Measurements from ENCODE around the gene PRM2.
"Not testable (repeated sequence)": the region's sequence is repeated elsewhere in the genome, so short reads cannot be mapped to it uniquely, and the experiment has no call there.

PRM2 gene

DNA sequence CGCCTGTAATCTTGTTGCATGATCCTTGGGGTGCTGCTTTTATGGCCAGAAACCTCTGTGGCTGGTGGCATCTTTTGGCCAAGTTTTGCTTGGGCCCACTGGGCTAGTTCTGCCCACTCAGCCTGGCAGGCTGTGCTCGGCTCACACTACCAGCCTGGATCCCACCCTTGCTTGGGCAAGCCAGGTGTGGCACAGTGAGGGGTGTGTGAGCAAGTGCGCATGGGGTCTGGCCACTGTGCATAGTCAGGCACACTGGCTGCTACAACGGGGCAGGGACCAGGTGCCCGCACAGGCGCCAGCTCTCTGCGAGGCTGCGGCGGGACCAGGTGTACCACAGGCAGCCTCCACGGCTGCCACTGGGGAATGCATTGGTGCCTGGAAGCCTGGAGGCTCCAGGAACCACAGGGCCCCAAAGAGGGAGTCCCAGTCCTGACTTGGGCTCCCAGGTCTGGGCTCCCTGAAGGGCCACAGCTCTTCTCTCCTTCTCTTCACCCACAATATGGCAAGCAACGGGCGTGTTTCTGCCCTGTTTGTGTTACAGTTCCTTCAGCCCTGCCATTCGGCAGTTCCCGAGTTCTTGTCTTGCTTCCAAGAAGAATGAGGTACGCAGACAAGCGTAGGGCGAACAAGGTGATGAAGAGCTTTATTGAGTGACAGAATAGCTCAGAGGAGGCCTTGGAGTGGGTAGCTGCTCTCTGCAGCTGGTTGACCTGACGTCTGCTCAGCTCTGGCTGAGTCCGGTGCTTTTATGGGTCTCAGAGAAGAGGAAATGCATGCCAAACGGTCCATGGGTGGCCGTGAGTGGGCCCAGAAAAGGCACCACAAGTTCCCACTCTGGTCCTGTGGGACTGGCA, 31.6 kb upstream of the PRM2 start:
- DNase-seq (ENCODE audit: low spot score) = no peak

DNA sequence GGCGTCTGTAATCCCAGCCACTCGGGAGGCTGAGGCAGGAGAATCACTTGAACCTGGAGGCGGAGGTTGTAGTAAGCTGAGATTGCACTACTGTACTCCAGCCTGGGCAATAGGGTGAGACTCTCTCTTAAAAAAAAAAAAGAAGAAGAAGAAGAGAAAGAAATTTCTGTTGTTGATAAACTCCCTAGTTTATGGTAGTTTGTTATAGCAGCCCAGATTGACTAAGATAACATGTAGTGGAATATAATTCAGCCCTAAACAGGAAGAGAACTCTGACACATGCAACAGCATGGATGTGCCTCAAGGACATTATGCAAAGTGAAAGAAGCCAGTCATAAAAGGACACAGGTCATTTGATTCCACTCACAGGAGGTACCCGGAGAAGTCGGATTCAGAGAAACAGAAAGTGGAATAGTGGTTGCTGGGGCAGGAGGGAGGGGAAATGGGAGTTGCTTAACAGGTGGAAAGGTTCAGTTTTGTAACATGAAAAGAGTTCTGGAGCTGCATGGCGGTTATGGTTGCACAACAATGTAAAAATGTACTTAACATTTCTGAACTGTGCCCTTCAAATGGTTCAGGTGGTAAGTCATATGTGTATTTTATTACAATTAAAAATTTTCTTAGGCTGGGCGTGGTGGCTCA, 30.8 kb upstream of the PRM2 start:
- no peak for DNase-seq (ENCODE audit: low spot score)

DNA sequence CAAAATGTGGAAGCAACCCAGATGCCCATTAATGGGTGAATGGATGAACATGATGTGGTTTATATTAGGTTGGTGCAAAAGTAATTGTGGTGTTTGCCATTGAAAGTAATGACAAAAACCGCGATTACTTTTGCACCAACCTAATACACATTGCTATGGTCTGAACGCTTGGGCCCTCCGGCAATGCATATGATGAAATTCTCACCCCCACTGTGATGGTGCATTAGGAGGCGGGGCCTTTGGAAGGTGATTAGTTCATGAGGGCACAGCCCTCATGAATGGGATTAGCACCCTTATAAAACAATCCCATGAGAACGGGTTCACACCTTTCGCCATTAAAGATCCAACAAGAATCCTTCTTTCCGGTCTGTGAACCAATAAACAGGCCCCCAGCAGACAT, 30.1 kb upstream of the PRM2 start:
- no peak for DNase-seq (ENCODE audit: low spot score)

GRCh38 chr16:11303405-11304138, 27.3 kb upstream of the PRM2 start:
- no peak for DNase-seq (ENCODE audit: low spot score)

DNA sequence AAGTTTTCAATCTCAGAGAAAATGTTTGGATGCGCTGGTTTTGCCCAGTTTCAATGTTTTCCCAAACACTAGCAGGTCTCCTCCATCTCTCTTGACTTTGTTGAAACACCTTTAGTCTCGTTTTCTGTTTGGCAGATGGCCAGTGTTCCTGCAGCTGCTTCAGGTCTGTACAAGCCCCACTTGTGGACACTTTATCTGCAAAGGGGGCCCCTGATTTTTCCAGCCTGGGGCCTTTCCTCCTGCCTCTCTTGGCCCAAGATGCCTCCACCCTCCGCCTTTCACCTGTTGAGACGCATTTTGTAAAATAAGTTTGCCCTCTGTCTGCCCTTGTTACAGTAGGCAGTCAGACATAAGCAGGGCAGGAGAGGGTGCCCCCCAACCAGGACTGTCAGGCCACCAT, 26.7 kb upstream of the PRM2 start:
- DNase-seq (ENCODE audit: low spot score) = no peak

DNA sequence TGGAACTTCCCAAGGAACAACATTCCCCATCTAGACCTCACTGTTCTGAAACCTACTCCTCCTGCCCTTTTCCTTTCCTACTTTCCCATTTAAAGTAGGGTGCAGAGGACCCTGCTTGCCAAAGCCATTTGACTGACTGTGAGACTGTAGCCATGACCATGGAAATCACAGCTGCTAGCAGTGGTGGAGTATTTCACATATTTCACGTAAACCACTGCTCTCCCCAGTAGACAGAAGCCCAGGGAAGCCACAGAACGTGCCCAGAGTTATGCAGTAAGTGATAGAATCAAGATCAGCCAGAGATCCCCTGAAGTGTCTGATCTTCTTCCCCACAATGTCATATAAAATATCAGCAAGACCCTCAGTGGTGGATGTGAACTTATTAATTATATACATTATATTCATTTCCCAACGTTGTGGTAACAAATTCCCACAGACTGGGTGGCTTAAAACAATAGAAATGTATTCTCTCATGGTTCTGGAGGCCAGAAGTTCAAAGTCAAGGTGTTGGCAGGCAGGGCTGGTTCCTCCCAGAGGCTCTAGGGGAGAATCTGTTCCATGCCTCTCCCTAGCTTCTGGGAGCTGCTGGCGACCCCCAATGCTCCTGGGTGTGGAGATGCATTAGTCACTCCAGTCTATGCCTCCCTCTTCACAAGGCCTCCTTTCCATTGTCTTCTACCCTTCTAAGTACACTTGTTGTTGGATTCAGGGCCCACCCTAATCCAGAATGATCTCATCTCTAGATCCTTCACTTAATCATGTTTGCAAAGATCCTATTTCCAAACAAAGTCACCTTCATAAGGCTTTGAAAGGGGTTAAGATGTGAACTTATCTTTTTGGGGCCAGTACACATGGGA, 25.6 kb upstream of the PRM2 start:
- DNase-seq (ENCODE audit: low spot score) = no peak

DNA sequence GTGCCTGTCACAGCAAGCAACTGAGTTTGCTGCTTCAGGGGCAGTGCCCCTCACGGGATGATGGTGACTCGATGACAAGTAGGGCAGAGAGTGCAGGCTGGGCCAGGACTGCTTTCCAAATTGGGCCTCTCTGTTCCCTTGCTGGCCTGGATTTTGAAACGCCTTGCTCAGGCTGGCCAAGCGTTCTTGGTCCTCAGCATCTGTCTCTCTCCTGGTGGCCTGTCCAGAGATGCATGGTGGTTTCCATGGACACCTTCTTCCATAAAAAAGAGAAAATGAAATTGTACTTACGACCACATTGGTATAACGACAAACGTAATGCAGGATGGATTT, 24.2 kb upstream of the PRM2 start:
- DNase-seq (ENCODE audit: low spot score) = no peak

GRCh38 chr16:11299865-11300559, 23.7 kb upstream of the PRM2 start:
- no peak for DNase-seq (ENCODE audit: low spot score)

GRCh38 chr16:11298950-11299547, 22.8 kb upstream of the PRM2 start:
- not testable (repeated sequence) for DNase-seq (ENCODE audit: low spot score)

GRCh38 chr16:11298143-11298900, 22.0 kb upstream of the PRM2 start:
- no peak for DNase-seq (ENCODE audit: low spot score)

DNA sequence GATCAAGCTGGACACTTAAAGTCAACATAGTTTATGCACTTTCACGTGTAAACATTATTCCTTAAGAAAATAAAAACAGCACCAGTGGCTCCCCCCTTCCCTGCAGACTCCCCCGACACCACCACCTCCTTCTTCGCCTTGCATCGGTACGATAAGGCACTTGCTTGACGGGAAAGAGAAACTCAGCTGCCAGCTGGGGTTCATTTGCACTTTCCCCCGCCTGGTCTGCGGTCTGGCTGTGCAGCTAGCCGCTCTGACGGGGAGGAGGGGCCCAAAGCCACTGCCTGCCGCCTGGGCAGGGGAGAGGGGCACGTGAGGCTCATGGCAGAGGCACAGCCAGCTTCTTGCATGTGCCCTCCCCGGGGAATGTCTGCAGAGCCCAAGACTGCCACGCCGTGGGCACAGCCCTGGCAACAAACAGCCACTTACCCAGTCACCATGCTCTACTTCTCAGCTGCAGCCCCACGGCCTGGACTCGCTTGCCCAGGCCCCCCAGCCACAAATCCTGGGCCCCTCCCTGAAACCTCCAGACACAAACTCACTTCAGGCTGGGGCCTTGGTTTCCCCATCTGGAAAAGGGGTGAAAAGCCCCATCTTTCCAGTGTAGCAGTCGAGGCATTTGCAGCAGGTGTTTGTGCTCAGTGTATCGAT, 21.3 kb upstream of the PRM2 start:
- no peak for DNase-seq (ENCODE audit: low spot score)

DNA sequence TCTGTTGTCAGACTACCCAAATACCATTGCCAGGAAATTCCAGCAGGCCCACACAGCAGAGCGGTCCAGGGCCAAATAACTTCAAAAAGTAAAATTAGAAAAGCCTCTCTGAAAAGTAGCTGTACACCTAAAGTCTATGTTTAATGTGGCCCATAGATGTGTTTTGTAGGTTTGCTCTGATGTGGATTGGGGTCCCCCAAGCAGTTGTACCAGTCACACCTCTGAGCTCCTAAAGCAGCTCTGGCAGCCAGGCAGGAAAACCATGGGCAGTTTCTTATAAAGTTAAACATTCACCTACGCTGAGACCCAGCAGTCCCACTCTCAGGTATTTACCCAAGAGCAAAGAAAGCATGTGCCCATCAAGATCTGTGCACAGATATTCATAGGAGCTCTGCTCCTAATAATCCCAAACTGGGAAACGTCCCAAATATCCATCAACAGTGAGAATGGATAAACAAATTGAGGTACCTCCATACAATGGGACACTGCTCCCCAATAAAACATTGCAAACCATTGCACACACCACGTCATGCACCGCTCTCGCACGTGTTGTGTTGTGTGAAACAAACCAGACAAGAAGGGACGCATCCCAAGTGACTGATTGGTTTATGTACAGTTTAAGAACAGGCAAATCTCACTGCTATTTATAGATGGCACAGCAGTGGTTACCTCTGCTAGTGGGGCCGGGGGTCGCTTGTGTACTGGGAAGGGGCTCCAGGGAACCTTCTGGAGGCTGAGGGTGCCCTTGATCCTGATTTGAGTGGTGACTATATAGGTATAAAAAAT, 20.6 kb upstream of the PRM2 start:
- DNase-seq (ENCODE audit: low spot score) = no peak

DNA sequence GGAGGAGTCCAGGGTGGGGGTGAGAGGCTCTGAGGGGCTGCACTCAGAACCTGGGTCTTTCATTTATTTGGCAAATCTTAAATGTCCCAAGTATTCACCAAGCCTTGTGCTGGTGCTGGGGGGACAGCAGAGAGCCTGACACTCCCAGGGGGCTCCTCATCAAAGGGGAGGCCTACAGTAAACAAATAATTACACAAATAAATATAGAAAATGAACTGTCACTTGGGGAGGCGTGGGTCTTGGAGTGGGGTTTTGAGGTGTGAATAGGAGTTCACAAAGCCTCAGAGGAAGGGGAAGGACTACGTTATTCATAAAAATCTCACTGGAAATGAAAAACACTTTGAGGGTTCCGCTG, 20.0 kb upstream of the PRM2 start:
- no peak for DNase-seq (ENCODE audit: low spot score)

DNA sequence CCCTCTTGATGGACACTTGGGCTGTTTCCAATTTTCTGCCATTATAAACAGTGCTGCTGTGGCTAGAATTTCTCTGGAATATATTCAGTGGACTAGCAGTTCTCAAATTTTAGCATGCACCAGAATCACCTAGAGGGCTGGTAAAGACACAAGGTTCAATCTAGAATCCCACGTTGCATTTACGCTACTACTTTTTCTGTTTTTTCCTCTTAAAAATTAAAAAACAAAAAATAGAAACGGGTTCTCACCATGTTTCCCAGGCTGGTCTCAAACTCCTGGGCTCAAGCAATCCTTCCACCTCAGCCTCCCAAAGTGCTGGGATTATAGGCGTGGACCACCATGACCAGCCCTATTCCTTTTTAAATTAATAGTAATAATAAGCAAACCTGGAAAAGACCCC, 19.4 kb upstream of the PRM2 start:
- DNase-seq (ENCODE audit: low spot score) = no peak

- no peak for DNase-seq (ENCODE audit: low spot score)
These were observed 15.9 kb upstream of the PRM2 start for GRCh38 chr16:11292076-11292748.

DNA sequence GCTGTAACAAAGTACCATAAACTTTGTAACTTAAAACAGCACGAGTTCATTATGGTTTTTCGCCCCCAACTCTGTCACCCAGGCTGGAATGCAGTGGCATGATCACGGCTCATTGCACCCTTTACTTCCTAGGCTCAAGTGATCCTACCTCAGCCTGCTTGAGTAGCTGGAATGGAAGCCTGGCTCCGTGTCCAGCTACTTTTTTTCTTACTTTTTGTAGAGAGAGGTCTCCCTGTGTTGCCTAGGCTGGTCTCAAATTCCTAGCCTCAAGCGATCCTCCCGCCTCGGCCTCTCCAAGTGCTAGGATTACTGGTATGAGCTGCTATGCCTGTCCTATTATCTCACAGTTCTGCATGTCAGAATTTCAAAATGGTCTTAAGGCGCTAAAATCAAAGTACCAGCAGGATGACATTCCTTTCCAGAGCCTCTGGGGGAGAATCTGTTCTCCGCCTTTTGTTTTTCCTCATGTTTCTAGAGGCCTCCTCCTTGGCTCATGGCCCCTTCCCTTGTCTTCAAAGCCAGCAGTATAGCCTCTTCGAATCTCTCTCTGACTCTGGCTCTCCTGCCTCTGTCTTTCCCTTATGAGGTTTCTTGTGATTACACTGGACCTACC, 14.9 kb upstream of the PRM2 start:
- DNase-seq (ENCODE audit: low spot score) = no peak

- no peak for DNase-seq (ENCODE audit: low spot score)
These were observed 14.0 kb upstream of the PRM2 start for GRCh38 chr16:11290102-11290893.
